K562 (cell line): ENCODE measurements around the gene SIRT3. TPM values are rescaled to one million over a fixed set of nuclear protein-coding genes. Genes with fewer than 3 reads are reported as not detected.
A peak's percentile ranks its signal among the peaks of the same experiment; 100 is the strongest.

ENCODE experiments used
- ATAC-seq: fragments of 200-7000 bp; cut with Tn5 transposase; 3 replicates; pipeline ENCODE4 v1.9.1; 2020; ENCODE audit warnings: moderate library complexity
- BruUV-seq: library from RNA; stranded (reverse); fragments of 400-500 nt; replicated peaks from 2 replicates; lab custom pipeline; 2021; lab: Mats Ljungman, UMichigan
- CTCF ChIA-PET: fragments of 300-600 bp; formaldehyde crosslinking; extraction: SDS; loops from one replicate; lab custom pipeline; 2021; ENCODE audit warnings: low intra/inter-chr PET ratio; lab: Yijun Ruan, JAX
- POLR2A ChIA-PET: fragments of 300-600, 350-650 bp; sonication (Branson Sonifier 250); formaldehyde crosslinking; extraction: SDS; loops from one replicate; lab custom pipeline; 2021; ENCODE audit warnings: antibody characterized with exemption, inconsistent platforms; lab: Yijun Ruan, JAX
- DNase-seq, 4 experiments: peaks; one replicate each; pipeline versions ENCODE4 v3.0.0 to v3.0.0-alpha.2; 2011 to 2018; ENCODE audit warnings: low spot score in 3 of 4, mixed read lengths in 3 of 4; ENCODE audit errors: extremely low read depth in 1 of 4
- FAIRE-seq: peaks from 2 replicates; lab custom pipeline; 2011; peaks lifted over from hg19 to GRCh38; lab: Jason Lieb, UNC
- H2AFZ ChIP-seq: 2 replicates; pipeline ENCODE4 v1.6.0; 2011; ENCODE audit warnings: low read depth, low read length, control low read depth, inconsistent platforms
- H3K27ac ChIP-seq: fragments of 200-600 bp; 3 replicates; pipeline ENCODE4 v1.8.0; 2011; ENCODE audit warnings: low read depth, mild to moderate bottlenecking, control low read depth, inconsistent platforms, low read length, moderate library complexity, mixed read lengths; ENCODE audit errors: extremely low read depth
- H3K27me3 ChIP-seq, 2 experiments: fragments of 300-600 bp in 1 of 2; 2 replicates in 1 of 2; 3 replicates in 1 of 2; pipeline versions ENCODE4 v1.6.0 to v1.8.0; 2011; ENCODE audit warnings: inconsistent platforms in 2 of 2, low read length in 2 of 2, mild to moderate bottlenecking in 1 of 2, mixed read lengths in 1 of 2, moderate library complexity in 1 of 2; ENCODE audit not compliant: control insufficient read depth in 2 of 2, insufficient read depth in 2 of 2
- H3K36me3 ChIP-seq: fragments of 300-600 bp; 3 replicates; pipeline ENCODE4 v1.8.0; 2011; ENCODE audit warnings: mild to moderate bottlenecking, low read length, inconsistent platforms; ENCODE audit not compliant: control insufficient read depth, insufficient read depth
- H3K4me1 ChIP-seq, 2 experiments: fragments of 200-600 bp in 1 of 2; replicated peaks in 1 of 2; 2 replicates in 1 of 2; 3 replicates in 1 of 2; pipeline versions ENCODE4 v1.5.1 to v1.8.0; 2011; ENCODE audit warnings: inconsistent platforms in 2 of 2, low read length in 2 of 2, mild to moderate bottlenecking in 1 of 2, mixed read lengths in 1 of 2, moderate library complexity in 1 of 2; ENCODE audit not compliant: control insufficient read depth in 2 of 2, insufficient read depth in 2 of 2
- H3K4me2 ChIP-seq: 2 replicates; pipeline ENCODE4 v1.6.1; 2011; ENCODE audit warnings: low read length, control low read depth, inconsistent platforms, mixed read lengths; ENCODE audit not compliant: insufficient read depth
- H3K4me3 ChIP-seq: fragments of 200-600 bp; sonication (generic), shearing (Covaris generic); 2 replicates; pipeline ENCODE4 v1.5.1; 2016; ENCODE audit warnings: control low read depth, inconsistent platforms
- H3K79me2 ChIP-seq: fragments of 200-600 bp; 3 replicates; pipeline ENCODE4 v1.8.0; 2011; ENCODE audit warnings: low read length, inconsistent platforms; ENCODE audit not compliant: control insufficient read depth, insufficient read depth
- H3K9ac ChIP-seq, 2 experiments: 2 replicates each; pipeline versions ENCODE4 v1.6.0 to v1.6.1; 2011; ENCODE audit warnings: low read depth in 2 of 2, low read length in 2 of 2, control low read depth in 1 of 2, inconsistent platforms in 1 of 2, mild to moderate bottlenecking in 1 of 2, mixed read lengths in 1 of 2; ENCODE audit not compliant: insufficient read depth in 1 of 2
- H3K9me1 ChIP-seq: one replicate; pipeline ENCODE4 v1.6.0; 2011; ENCODE audit warnings: inconsistent platforms, mild to moderate bottlenecking, low read length, moderate library complexity; ENCODE audit not compliant: control insufficient read depth, insufficient read depth
- H3K9me3 ChIP-seq: replicated peaks from 2 replicates; pipeline ENCODE4 v1.5.1; 2011; ENCODE audit warnings: low read depth, low read length, inconsistent platforms; ENCODE audit not compliant: control insufficient read depth, insufficient read depth
- H4K20me1 ChIP-seq: replicated peaks from 2 replicates; pipeline ENCODE4 v1.6.1; 2011; ENCODE audit warnings: low read length, inconsistent platforms, mixed read lengths; ENCODE audit not compliant: control insufficient read depth, insufficient read depth
- CBX3 ChIP-seq, 2 experiments: IDR thresholded peaks; 1 replicate in 1 of 2; 2 replicates in 1 of 2; pipeline ENCODE4 v1.6.1; 2012; ENCODE audit warnings: inconsistent platforms in 2 of 2, low read length in 2 of 2, borderline replicate concordance in 1 of 2, control low read depth in 1 of 2
- FIP1L1 ChIP-seq: fragments of 200-400 bp; formaldehyde crosslinking; IDR thresholded peaks from 2 replicates; pipeline ENCODE4 v1.6.1; 2018; ENCODE audit warnings: mild to moderate bottlenecking, low read depth, low read length; ENCODE audit not compliant: poor library complexity, severe bottlenecking
- PHF8 ChIP-seq: fragments of 200-600 bp; sonication (generic); IDR thresholded peaks from 2 replicates; pipeline ENCODE4 v1.6.1; 2012; ENCODE audit warnings: mixed run types, mild to moderate bottlenecking, inconsistent platforms, low read length, moderate library complexity, borderline replicate concordance
- POLR2H ChIP-seq: IDR thresholded peaks from 2 replicates; pipeline ENCODE4 v1.6.1; 2016; ENCODE audit warnings: missing genetic modification characterization, low read depth, mild to moderate bottlenecking, control low read depth, missing compliant biosample characterization, moderate library complexity
- RBFOX2 ChIP-seq: fragments of 200-400 bp; formaldehyde crosslinking; IDR thresholded peaks from 2 replicates; pipeline ENCODE4 v1.6.1; 2017; ENCODE audit warnings: low read depth, mild to moderate bottlenecking, low read length, moderate library complexity
- SREBF1 ChIP-seq: fragments of 150-350 bp; IDR thresholded peaks from 2 replicates; pipeline ENCODE4 v1.6.1; 2014; ENCODE audit warnings: antibody characterized with exemption, low read depth, low read length, borderline replicate concordance
- SRSF1 ChIP-seq: fragments of 200-400 bp; formaldehyde crosslinking; IDR thresholded peaks from 2 replicates; pipeline ENCODE4 v1.6.1; 2017; ENCODE audit warnings: mild to moderate bottlenecking, low read depth, low read length, moderate library complexity
- TAF1 ChIP-seq: IDR thresholded peaks from 2 replicates; pipeline ENCODE4 v1.6.1; 2011; ENCODE audit warnings: mild to moderate bottlenecking, low read length, moderate library complexity; ENCODE audit not compliant: insufficient read depth, control insufficient read depth, severe bottlenecking; ENCODE audit errors: extremely low read depth
- VEZF1 ChIP-seq: fragments of 200-800 bp; sonication (Bioruptor generic); IDR thresholded peaks from 2 replicates; pipeline ENCODE4 v1.6.1; 2017; ENCODE audit warnings: missing genetic modification characterization, missing compliant biosample characterization
- ZNF146 ChIP-seq: IDR thresholded peaks from one replicate; pipeline ENCODE4 v1.6.1; 2018; ENCODE audit warnings: missing compliant biosample characterization; ENCODE audit not compliant: unreplicated experiment
- ZNF830 ChIP-seq: fragments of 250-450 bp; sonication (Bioruptor Pico); IDR thresholded peaks from 2 replicates; pipeline ENCODE4 v1.5.0; 2021; ENCODE audit warnings: mild to moderate bottlenecking
- WGBS: fragments of 100-300 bp; shearing (Covaris generic); methylation state at CpG from one replicate; pipeline ENCODE4 v1.1.6; 2016; ENCODE audit warnings: low coverage, mixed read lengths; ENCODE audit not compliant: insufficient coverage; ENCODE audit errors: missing lambda C conversion rate; 5-methylcytosine and 5-hydroxymethylcytosine counted together
- in situ Hi-C: fragments of 300-500 bp; cut with MboI; formaldehyde crosslinking; loops from 4 replicates; pipeline ENCODE4 v1.15.0; 2018; ENCODE audit warnings: inconsistent platforms, mixed read lengths
- intact Hi-C: fragments of 100-400 bp; cut with micrococcal nuclease; formaldehyde crosslinking; loops from 2 replicates; pipeline ENCODE4 v1.14.2; 2022
- polyA plus RNA-seq, 8 experiments: library from polyadenylated mRNA; depleted of rRNA in 4 of 8; stranded (reverse) in 5 of 8; unstranded in 3 of 8; fragments of >200 nt; fragmentation: Nextera tagmentation in 2 of 8; fragmentation: Illumina TruSeq in 1 of 8; extraction: Ambion mirVana in 2 of 8; extraction: Trizol in 1 of 8; gene quantifications; 2 replicates each; pipeline versions ENCODE4 v1.2.1 to v1.2.3, GENCODE V29; 2011 to 2014; ENCODE audit warnings: inconsistent platforms in 1 of 8, missing spikeins in 1 of 8
- total RNA-seq, 7 experiments: library from RNA; depleted of rRNA in 6 of 7; stranded (reverse); fragments of >200 nt in 6 of 7; fragmentation: Illumina TruSeq in 2 of 7; extraction: Trizol in 2 of 7; gene quantifications; 2 replicates each; pipeline versions ENCODE4 v1.2.1 to v1.2.3, GENCODE V29; 2011 to 2021; ENCODE audit warnings: low replicate concordance in 1 of 7
- TF ChIP-seq, protein P1 (sequence below): IDR thresholded peaks from 2 replicates; pipeline ENCODE4 v1.6.1; 2011; ENCODE audit not compliant: insufficient read length; ENCODE audit errors: extremely low read depth

SIRT3 gene
- total and polyA plus RNA-seq, 9 of the 15 experiments (the other 6 are each of a cell fraction or from before 2014, with no cell fraction given): 1.9 to 27.5 (median 14.5) TPM

- Histone ChIP-seq H4K20me1 (no peaks in the 10 kb centered on the region), H3K9me3 (no peaks in the 10 kb centered on the region; the same call in 1 of the 2 replicates), H3K4me3 (no peak overlapping the region), H3K36me3 (peaks cover 12% of the 10 kb centered on the region; the same call in 2 of the 3 replicates), H2AFZ (no peak overlapping the region), H3K9ac (0 out of 4 replicates have a peak overlapping the region, but pooled peaks of 1 of the 2 experiments have one; percentile 13), H3K79me2 (peaks cover 6% of the 10 kb centered on the region), H3K27me3 (no peaks in the 10 kb centered on the region), H3K9me1 (no peaks in the 10 kb centered on the region), H3K4me2 (no peak overlapping the region), H3K27ac (no peak overlapping the region), H3K4me1 (peaks cover 7 to 9% of the 10 kb centered on the region in 2 experiments; a peak in 4 of 5 replicates)
- 88% methylated on average over 10 of the region's 10 CpGs for WGBS
- FAIRE-seq (no peak), DNase-seq (no peak), ATAC-seq (no peak)
- intact Hi-C loops (no loop called here), in situ Hi-C loops (no loop called here)
- POLR2A ChIA-PET: interaction anchor here (1.0 to 1.6 kb wide), 3 partner anchors 14 to 23 kb away, joined by 3 read pairs; partner anchors contain the start of genes BET1L and RIC8A
- no TSS peak for BruUV-seq
- TF ChIP-seq SRSF1 (no peak), RBFOX2 (no peak), ZNF830 (CRISPR knock-in tag) (no peak), ZNF146 (CRISPR knock-in tag) (no peak)
- CTCF ChIA-PET: no interaction called here
Measured at GRCh38 chr11:230431-230830, 5.7 kb downstream of the SIRT3 start.

- peaks cover 23% of the 10 kb centered on the region; the same call in 2 of the 3 replicates for H3K36me3 ChIP-seq
- TF ChIP-seq, protein P1, sequence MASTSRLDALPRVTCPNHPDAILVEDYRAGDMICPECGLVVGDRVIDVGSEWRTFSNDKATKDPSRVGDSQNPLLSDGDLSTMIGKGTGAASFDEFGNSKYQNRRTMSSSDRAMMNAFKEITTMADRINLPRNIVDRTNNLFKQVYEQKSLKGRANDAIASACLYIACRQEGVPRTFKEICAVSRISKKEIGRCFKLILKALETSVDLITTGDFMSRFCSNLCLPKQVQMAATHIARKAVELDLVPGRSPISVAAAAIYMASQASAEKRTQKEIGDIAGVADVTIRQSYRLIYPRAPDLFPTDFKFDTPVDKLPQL: no peak
- no peak for TF ChIP-seq TAF1
- TF ChIP-seq SREBF1: no peak
- TF ChIP-seq VEZF1 (CRISPR knock-in tag): no peak
- no peak for TF ChIP-seq FIP1L1
- no peak for TF ChIP-seq POLR2H
- TF ChIP-seq CBX3 (IDR thresholded peaks at IDR 0.05; ENCODE audit: borderline replicate concordance in 1 of 2, low read length in 2 of 2): no peak
- no peak for TF ChIP-seq PHF8
Measured at GRCh38 chr11:227824-228379, 8.2 kb downstream of the SIRT3 start.

More at GRCh38 chr11:227824-228379, 8.2 kb downstream of the SIRT3 start:
- Histone ChIP-seq H3K9me1 (no peaks in the 10 kb centered on the region), H3K27me3 (no peaks in the 10 kb centered on the region), H2AFZ (no peak overlapping the region), H3K27ac (no peak overlapping the region), H3K4me3 (no peak overlapping the region), H3K4me2 (no peak overlapping the region), H3K4me1 (peaks cover 4 to 8% of the 10 kb centered on the region in 2 experiments; a peak in 4 of 5 replicates), H3K9me3 (no peaks in the 10 kb centered on the region; the same call in 1 of the 2 replicates), H3K9ac (no peak overlapping the region), H3K79me2 (peaks cover 3% of the 10 kb centered on the region; the same call in 1 of the 3 replicates), H4K20me1 (no peaks in the 10 kb centered on the region)
- in situ Hi-C loops: no loop called here
- POLR2A ChIA-PET: interaction anchor here (0.8 to 1.0 kb wide), 3 partner anchors 10 to 21 kb away, joined by 3 to 5 read pairs (median 3); partner anchors contain the start of genes BET1L and RIC8A
- DNase-seq (no peak), FAIRE-seq (no peak), ATAC-seq (0 out of 3 replicates have a peak, but pooled peaks have one; percentile 27)
- 50% methylated on average over 6 of the region's 6 CpGs for WGBS
- CTCF ChIA-PET: no interaction called here
- intact Hi-C loops: no loop called here
- BruUV-seq: no TSS peak
